NCI-H82 treated with DMSO at 0.1 percent for 48 hours (cell line): Measurements from ENCODE around the gene PFDN2.
"Not testable (repeated sequence)": the region's sequence is repeated elsewhere in the genome, so short reads cannot be mapped to it uniquely, and the experiment has no call there.

Source experiments
- DNase-seq: peaks from one replicate; lab custom pipeline; 2025; ENCODE audit not compliant: unreplicated experiment; lab: John Stamatoyannopoulos, UW

The PFDN2 gene

DNA sequence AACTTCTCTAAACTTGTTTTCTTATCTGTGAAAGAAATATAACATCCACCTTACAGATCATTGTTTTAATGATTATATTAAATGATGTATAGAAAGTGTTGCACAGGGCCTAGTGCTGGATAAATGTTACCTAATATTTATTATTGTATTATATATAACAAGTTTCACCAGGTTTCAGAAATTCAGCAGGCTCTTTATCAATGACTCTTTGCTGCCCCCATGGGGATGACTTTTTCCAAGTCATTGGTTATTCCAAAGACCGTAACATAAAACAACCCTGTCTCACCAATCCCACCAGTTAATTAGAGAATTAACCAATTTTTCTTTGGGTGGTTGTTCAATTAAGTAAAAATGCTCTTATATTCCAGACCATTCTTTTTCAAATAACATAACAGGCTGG lies 21.9 kb upstream of the PFDN2 start:
- DNase-seq, result no peak

DNA sequence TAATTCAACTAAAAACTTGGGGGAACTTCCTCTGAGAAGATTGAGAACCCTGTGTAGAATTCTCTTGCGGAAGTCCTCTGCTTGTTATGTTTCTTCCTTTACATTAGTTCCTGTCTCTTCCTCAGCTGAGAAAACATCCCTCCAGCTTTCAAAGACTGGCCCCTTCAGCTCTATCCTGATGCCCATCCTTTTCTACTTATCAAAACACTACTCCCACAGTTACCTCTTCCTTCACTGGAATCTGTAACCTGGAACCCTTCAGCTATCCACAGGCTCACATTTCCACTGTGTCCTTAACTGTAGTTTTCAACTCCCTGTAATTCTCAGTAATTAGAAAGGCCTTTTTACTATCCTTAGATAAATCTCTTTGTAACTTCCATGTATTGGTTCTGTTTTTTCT lies 20.6 kb upstream of the PFDN2 start:
- no peak for DNase-seq

DNA sequence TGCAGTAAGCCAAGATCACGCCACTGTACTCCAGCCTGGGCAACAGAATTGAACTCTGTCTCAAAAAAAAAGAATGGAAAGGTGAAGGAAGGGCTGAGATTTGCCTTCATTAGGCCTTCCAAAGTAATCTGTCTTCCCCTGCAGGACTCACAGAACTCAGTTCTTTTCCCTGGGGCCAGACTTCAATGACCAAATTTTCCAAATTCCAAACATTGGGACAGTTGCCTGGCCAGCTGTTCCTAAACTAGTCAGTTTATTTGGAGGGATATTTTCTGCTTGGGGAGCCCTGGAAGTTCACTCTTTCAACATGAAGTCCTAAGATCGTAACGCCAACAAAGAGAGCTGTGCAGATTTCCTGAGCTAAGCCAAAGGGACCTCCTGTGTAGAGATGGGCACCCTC lies 20.0 kb upstream of the PFDN2 start:
- no peak for DNase-seq

DNA sequence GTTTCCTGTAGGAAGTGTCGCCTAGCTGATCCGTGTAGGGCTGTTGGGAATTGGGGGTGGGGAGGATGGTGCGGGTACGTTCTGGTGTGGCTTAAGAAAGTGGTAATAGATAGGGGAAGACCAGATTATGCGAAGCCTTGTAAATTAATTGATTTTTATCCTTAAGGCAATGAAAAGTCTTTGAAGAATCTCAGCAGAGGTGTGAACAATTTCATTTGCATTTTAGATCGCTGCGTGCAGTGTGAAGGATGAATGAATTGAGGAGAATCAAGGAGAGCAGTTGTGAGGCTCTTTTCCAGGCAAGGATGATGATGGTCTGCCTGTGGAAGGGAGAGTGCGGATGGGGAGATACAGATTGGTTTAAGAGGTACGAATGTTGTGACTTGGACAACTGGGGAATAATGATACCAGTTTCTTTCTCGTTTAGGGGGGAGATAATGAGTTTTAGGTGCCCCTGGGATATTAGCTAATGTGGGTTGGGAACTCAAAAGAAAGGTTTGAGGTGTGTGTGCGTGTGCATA lies 15.4 kb upstream of the PFDN2 start:
- DNase-seq, result no peak

DNA sequence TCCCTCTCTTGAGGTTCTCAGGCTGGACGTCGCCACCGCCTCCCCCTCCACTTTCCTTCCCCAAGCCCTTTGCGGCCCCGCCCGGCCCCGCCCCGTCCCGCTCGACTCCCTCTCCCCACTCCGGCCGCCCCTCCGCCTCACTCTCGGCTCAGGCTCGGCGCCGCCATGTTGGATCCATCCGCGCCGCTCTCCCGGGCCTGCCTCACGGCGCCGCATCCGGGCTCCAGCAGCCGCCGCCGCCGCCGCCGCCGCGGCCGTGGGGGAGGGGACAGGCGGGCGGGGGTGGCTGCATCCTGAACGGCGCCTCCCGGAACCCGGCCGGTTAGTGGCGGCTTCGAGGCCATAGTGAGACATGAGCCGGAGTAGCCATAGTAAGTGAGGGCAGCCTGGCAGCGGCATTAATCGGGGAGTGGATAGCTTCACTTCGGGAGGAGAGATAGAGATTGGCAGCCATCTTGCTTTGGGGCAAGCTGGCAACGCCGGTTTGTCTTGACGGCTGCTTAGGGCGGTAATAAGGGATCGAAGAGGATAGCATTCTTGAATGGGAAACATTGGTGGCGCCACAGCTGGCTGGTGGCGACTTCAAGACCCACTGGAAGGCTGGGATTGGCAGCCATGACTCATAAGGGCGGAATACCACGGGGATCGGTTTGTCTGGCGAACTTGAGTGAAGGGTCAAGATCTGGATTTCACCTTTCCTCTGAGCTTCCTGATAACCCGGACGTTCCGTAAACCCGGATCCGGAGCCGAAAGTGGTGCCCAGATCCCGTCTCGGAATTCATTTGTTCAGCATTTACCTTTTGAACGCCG lies 14.8 kb upstream of the PFDN2 start, which contains the start of gene DEDD:
Gene DEDD (minus strand): TSS at position 258 of the 810 bp plus-strand sequence. CDS start 8,205 bp downstream, outside the sequence.
- DNase-seq, result peak; percentile 99

DNA sequence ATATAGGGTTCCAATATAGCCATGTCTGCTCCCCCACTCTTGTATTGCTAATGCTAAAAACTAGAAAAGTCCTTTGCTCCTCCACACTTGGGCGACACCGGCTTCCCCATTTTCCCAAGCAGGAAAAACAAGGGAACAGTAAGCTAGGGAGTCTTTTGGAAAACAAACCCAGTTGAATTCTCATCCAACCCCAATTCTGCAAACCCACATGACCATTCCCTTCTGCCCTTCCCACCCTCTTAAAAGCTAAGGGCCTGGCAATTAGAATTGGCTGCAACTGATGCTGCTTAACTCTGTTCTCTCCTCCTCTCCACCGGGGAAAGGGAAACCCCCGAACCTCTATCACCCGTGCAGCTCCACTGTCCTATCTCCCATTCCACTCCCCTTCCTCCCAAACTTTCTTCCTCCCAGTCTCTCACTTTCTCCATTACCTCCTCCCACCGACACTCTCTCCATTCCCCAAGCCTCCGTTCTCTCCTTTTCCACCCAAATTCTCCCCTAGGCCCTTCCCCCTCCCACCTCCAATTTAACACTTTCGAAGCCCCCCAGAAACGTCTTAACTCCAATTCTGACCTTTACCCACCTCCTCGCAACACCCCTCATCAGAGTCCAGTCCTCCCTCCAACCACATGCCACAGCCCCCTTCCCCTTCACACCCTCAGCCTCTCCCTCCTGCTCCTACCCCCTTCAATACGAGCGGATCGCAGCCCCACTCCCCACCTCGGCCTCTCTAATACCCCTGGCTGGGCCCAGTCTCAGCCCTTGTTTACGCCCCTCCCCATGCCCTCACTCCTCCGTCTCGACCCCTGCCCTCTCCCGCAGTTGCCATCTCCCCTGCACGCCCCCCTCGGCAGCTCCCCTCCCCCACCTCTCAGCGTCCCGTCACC lies 13.9 kb upstream of the PFDN2 start:
- no peak for DNase-seq

DNA sequence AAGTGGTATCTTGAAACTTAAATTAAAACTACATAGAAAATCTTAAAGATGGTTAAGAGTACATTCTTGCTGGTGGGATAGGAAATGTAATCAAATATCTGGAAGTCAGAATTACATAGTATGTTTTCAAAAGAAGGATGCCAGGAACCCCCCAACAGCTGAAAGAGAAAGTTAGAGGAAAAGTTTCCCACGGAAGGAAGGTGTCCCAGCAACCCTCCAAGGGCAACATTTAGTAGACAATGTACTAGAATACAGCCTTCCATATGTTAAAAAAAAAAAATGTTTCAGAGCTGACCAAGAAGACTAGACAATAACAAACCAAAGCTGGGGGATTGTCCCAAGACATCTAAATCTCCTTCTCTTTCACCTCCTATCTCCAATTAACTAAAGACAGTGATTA lies 12.4 kb upstream of the PFDN2 start:
- no peak for DNase-seq

DNA sequence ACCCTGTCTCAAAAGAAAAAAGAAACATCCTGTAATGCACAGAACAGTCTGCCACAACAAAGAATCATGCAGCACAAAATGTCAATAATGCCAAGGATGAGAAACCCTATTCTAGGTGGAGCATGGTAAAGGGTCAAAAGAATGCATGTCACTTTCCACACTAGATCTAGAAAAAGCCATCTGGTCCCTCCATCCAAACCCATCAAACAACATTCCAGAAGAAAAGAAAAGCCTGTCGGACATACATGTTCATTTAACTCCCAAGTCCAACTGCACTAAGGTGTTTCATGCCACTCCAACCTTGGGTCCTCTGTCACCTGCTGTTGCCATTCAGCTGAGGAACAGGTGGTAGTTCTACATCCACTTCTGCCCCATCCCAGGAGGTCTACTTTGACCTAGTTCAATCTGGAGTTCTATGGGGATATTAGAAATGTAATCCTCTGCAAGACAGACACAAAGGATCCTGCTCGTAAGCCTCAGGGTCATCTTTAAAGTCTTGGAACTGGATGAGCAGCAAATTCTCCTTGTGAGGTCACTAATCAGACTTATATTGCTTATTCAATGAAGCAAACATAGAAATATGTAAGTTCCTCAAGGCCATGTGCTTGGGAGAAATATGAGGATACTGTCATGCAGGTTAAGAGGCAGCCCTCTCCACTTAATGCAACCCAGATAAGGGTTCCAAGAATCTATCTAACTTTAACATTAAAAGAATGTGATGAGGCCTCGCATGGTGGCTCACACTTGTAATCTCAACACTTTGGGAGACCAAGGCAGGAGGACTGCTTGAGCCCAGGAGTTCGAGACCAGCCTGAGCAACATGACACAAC lies 11.0 kb upstream of the PFDN2 start:
- no peak for DNase-seq

DNA sequence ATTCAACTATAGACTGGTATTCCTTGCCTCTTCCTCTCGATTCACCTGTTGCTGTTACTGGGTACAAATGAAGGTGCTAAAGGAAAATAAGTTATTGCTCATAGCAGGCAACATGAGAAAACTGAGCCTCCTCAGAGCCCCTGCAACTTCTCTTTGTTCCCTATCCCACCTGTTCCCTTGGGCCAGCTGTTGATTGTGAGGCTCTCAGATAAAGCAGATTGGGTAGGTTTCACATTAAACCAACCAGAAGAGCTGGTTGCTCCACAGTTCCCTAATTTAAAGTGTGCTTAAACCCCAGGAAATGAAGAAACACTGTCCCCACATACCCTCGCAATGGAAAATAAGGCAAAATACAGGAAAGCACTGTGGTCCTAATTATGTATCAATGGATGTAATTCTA lies 9.8 kb upstream of the PFDN2 start:
- no peak for DNase-seq

DNA sequence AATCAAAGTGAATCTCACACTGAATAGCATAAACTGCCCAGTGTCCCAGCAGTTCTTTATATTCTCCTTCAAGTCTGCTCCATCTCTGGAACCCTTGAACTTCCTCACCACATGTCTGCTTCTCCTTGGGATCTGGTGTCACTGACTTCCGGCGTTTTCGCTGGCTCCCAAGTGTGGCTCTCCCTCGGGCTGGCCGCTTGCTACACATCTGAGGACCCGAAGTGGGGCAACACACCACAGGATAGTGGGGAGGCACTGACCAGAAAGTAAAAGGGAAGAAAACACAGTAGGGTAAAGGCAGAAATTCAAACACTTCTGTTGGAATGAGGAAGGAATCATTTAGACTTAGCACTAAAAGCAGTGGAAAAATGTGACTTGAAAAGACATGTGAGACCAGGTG lies 5.1 kb upstream of the PFDN2 start:
- DNase-seq, result no peak

DNA sequence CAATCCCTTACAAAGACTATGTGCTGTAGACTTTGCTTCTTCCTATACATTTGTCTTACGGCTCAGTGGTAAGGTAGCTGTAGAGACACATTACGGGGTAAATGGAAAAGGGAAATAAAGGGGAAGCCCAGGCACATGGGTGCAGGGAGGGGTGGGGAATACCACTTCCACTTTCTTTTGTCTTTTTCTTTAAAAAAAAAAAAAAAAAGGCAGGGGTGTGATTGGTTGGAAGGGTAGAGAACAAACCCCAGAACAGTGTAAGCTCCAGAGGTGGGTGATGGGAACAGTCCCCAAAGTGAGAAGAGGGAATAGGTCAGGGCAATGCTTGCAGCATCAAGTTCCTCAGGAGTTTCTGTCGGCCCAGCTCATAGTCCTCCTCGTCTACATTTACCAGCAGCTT lies 4.0 kb upstream of the PFDN2 start:
- DNase-seq, result no peak

DNA sequence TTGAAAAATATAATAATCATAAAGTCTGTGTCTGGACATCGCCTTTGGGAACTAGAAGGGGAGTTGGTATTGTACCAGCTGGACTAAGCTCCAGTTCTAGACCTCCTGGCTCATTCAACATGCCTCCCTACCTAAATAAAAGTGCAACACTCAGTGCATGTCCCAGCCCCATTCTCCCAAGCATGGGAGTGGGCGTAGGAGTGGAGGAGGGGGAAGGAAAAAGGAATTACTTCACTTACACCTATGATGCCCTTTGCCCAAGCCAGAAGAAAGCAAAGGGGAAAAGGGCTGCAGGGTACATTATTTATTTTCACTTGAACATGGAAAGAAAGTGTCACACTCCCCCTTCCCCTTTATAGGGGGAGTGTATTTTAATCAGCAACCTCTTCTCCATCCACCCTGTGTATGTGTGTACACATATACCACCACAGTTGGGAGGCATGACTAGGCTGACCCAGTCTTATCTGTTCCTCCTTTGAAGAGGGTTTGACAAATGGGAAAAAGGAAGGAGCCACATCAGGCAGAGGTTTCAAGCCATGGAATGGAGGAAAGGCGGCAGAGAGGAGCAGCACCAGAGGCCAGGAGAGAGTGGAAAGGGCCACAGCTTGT lies 3.3 kb upstream of the PFDN2 start:
- no peak for DNase-seq

DNA sequence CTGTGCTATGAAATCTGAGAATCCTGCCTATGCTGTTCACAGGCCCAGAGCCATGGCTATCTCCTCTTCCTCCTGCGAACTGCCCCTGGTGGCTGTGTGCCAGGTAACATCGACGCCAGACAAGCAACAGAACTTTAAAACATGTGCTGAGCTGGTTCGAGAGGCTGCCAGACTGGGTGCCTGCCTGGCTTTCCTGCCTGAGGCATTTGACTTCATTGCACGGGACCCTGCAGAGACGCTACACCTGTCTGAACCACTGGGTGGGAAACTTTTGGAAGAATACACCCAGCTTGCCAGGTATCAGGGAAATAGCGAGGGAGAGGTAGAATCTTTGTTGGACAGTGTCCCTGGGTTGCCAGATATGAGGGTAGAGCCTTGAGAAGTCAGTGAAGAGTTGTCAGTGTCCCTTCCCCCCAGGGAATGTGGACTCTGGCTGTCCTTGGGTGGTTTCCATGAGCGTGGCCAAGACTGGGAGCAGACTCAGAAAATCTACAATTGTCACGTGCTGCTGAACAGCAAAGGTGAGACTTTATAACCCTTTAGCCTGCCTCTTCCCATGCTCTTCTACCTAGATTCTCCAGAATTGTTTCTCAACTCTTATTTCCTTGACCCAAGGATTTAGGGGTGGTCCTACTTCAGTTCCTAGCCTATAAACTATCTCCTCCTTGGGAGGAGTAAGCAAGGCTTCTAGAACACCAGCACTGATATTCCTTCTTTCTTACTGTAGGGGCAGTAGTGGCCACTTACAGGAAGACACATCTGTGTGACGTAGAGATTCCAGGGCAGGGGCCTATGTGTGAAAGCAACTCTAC lies 1.5 kb upstream of the PFDN2 start:
- DNase-seq, result peak; percentile 43

DNA sequence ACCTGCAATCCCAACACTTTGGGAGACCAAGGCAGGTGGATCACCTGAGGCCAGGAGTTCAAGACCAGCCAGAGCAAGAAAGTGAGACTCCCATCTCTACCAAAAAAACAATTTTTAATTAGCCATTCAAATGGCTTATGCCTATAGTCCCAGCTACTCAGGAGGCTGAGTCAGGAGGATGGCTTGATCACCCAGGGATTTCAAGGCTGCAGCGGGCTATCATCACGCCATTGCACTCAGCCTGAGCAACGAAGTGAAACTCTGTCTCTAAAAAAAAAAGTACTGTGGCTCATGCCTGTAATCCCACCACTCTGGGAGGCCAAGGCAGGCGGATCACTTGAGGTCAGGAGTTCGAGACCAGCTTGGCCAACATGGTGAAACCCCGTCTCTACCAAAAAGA lies 1.9 kb downstream of the PFDN2 start:
- not testable (repeated sequence) for DNase-seq

DNA sequence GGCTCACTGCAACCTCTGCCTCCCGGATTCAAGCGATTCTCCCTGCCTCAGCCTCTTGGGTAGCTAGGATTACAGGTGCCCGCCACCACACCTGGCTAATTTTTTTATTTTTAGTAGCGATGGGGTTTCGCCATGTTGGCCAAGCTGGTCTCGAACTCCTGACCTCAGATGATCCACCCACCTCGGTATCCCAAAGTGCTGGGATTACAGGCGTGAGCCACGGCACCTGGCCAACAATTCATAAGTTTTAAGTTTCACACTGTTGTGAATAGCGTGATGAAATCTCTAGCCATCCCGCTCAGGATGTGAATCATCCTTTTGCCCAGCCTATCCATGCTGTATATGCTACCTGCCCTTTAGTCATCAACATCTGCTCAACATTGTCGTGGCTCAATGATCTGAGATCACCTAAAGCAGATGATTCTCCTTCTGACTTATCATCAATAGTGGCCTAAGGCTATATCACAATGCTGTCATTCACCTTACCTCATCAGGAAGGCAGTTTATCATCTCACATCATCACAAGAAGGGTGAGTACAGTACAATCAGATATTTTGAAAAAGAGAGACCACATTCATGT lies 2.6 kb downstream of the PFDN2 start:
- DNase-seq, result no peak

DNA sequence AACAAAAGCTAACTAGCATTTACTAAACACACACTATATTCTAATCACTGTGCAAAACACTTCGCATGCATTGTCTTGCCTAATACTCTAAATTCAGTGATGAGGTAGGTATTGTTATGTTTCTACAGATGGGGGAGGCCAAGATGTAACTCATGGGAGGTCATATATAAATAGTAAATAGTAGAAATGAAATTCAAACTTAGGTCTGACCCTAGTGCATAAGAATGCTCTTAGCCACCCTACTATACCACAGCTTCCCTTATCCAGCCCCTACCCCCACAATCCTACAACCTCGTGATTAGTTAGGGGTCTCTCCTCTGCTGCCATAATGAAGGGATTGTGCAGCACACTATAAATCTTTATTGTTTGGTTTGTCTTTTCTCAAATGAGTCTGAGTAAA lies 3.3 kb downstream of the PFDN2 start:
- no peak for DNase-seq

DNA sequence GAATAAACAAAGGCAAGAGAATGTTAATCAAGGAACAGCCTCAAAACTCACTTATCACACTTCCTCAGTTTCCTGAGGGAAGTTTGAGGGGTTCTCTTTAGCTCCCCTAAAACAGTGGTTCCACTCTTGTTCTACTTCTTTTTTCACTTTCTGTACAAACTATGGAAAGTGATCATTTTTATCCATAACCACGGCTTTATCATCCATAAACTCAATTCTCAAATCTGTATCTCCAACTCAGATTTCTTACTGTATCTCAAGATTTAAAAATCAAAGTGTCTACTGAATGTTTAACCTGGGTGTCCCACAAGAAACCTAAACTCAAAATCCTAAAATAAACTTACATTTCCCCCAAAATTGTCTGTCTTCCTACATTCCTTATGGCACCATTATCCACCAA lies 3.9 kb downstream of the PFDN2 start:
- DNase-seq, result no peak

DNA sequence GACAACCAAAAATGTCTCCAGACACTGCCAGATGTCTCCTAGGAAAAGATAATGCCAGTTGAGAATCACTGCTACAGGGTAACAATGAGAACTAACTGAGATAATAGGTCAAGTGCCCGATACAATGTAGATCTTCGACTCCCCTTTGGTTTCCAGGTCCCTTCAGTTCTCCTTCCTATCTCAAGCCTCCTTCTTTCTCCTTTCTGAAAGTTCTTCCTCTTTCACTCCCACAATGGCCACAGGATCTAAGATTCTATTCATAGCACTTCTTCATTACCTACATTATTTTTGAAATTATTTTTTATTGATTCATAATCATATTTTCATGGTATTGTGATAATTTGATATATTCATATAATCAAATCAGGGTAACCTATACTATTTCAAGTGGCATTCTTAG lies 6.3 kb downstream of the PFDN2 start:
- no peak for DNase-seq

DNA sequence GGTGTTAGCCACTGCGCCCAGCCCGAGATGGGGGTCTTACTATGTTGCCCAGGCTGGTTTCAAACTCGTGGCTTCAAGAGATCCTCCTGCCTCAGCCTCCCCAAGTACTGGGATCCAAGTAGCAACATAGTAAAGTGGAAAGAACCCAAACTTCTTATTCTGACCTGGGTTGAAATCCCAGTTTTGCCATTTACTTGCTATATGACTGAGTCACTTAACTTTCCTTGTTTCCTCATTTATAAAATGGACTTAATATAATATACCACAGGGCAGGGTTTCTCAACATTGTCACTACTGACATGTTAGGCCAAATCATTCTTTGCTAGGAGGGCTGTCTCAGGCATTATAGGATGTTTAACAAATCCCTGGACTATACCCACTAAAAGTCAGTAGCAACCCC lies 6.7 kb downstream of the PFDN2 start:
- DNase-seq, result no peak
